GM12873 (cell line): ENCODE results near the gene CAPS.

ENCODE experiments used
- TF ChIP-seq, protein P1 (sequence below): IDR thresholded peaks from 2 replicates; pipeline ENCODE4 v1.5.1; 2012; ENCODE audit warnings: low read depth, mild to moderate bottlenecking, moderate library complexity, low read length, control low read depth; ENCODE audit not compliant: insufficient read depth; ENCODE audit errors: missing control alignments

CAPS gene

DNA sequence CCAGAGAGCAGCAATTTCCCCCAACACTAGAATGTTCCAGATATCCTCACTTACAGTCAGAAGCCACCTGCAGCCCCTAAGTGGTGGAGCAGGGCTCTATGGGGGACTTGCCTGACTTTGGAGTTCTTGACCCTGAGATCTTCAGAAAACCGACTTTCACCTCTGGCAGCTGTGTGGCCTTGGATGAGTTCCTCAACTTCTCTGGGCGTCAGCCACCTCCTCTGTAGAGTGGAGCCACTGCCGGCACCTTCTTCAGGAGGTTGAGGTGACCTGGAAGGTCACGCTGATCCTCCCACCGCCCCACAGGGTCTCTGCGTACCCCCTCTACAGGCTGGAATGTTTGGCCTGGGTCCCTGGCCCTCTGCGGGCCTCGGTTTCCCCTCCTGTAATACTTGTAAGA is 36.6 kb upstream of the CAPS start:
- TF ChIP-seq, protein P1, sequence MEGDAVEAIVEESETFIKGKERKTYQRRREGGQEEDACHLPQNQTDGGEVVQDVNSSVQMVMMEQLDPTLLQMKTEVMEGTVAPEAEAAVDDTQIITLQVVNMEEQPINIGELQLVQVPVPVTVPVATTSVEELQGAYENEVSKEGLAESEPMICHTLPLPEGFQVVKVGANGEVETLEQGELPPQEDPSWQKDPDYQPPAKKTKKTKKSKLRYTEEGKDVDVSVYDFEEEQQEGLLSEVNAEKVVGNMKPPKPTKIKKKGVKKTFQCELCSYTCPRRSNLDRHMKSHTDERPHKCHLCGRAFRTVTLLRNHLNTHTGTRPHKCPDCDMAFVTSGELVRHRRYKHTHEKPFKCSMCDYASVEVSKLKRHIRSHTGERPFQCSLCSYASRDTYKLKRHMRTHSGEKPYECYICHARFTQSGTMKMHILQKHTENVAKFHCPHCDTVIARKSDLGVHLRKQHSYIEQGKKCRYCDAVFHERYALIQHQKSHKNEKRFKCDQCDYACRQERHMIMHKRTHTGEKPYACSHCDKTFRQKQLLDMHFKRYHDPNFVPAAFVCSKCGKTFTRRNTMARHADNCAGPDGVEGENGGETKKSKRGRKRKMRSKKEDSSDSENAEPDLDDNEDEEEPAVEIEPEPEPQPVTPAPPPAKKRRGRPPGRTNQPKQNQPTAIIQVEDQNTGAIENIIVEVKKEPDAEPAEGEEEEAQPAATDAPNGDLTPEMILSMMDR = no peak

DNA sequence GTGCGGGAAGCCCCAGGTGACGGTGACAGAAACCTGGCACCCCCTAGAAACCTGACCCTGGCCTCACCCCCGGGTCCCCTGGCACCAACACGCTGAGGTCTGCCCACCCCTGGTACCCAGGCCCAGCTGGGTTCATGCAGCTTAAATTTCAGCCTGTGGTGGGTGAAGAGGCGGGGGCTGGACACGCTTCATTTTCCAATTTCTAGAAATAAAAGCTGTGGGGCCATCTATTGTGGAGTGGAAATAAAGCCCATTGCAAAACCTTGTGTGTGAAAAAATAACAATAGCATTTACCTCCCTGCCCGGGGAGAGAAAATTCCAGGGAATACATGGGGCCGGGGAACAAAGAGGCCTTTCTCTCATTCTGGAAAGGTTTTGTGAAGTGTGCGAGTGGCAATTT is 36.2 kb upstream of the CAPS start:
- TF ChIP-seq, protein P1 = no peak

DNA sequence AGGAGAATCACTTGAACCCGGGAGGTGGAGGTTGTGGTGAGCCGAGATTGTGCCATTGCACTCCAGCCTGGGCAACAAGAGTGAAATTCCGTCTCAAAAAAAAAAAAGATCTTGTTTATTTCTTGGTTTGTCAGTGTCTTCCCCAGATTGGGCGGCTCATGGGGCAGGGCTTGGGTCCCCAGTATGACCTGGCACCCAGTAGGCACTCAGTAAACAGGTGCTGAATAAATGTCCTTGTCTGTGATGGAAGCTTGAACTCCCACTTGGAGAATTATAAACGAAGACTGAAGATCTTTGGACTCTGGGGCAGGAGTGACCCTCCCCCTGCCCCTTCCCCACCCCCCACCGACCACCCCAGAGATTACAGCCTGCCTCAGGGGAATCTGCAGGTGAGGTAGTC is 33.9 kb upstream of the CAPS start:
- TF ChIP-seq, protein P1 = no peak

DNA sequence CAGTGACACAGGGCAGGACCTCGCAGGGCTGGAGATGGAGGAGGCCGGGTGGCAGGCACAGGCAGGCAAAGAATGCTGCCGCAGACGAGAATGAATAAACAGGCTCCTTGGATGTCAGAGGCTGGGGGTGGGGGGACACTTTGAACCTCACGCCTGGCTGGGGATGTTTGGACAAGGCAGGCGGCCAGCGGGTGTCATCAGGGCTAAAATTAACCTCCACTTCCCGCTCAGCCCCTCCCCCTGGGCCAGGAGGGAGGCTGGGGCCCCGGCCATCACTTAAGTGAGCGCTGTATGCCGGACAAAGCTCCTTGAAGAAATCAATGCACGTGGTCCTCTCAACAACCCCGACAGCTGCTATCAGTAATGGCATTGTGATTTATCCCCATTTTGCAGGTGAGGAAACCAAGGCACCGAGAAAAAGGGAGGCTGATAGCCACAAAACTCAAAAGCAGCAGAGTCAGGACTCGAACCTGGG is 33.4 kb upstream of the CAPS start:
- TF ChIP-seq, protein P1 = no peak

DNA sequence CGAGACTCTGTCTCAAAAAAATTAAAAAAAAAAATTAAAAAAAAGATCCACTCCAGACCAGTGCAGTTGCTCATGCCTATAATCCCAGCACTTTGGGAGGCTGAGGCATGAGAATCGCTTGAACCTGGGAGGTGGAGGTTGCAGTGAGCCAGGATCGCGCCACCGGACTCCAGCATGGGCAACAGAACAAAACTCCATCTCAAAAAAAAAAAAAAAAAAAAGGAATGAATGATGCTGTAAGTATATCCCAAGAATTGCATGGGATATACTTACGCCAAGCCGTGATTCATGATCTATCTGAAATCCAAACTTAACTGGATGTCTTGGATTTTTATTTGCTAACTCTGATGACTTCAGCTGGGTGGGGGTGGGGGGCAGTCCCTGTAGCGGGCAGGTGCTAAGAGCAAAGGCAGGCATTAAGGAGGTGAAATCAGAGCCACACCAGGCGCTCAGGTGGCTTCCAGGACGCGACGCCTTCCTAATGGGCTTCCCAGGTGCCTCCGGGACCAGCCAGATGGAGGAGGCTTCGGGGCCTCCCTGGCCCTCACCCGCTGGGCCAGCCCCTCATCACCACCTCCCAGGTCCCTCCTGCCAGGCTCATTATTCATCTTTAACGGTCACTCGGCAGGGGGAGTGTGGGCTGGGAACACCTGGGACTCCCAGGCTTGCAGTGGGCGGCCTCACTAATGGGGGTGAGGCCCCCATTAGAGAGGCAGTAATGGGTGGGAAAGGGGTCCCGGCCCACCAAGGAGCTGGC is 32.3 kb upstream of the CAPS start:
- TF ChIP-seq, protein P1 = no peak

DNA sequence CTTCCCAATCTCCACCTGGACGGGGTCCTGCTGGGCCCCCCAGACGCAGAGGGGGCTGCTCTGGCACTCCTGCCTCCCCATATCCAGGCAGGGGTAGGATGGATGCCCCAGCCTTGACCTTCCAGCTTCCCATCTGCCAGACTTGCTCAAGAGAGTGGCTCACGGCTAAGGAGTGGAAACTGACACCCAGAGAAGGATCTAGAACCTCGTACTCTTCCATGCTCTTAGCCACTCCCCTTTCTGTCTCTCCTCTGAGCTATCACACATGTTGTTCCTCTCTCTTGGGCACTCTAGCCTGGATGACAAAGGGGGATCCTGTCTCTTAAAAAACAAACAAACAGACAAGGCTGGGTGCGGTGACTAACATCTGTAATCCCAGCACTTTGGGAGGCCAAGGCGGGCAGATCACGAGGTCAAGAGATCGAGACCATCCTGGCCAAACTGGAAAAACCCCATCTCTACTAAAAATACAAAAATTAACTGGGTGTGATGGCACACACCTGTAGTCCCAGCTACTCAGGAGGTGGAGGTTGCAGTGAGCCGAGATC is 31.6 kb upstream of the CAPS start:
- TF ChIP-seq, protein P1 = no peak

DNA sequence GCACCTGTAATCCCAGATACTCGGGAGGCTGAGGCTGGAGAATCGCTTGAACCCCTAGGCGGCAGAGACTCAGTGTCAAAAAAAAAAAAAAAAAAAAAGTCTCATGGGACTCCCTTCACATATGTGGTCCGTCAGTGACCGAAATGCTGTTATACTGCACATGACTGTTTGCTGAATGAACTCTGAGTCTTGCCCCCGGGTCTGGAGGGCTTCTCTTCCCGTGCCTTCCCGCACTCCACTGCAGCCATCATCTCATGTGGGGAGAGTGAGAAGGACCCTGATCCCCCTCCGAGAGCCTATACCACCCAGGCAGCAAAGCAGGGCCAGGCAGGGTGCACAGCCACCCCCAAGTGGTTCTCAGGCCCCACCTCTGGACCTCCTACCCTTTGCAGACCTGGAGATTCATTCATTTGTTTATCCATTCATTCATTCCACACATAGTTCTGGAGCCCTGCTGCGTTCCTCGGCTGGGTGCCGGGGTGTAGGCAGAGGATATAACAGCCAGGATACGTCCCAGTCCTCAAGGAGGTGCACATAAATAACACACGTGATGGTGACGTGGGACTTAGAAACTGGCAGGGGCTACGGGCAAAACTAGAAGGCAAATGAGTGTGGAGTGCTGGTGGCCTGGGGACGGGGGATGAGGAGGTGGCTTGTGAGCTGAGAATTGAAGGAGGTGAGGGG is 24.6 kb upstream of the CAPS start:
- TF ChIP-seq, protein P1 = no peak
